ENCODE measurements around the gene FHL3. TPM values are rescaled to one million over a fixed set of nuclear protein-coding genes. Genes with fewer than 3 reads are reported as not detected.
A peak's percentile ranks its signal among the peaks of the same experiment; 100 is the strongest.

The FHL3 gene, protein sequence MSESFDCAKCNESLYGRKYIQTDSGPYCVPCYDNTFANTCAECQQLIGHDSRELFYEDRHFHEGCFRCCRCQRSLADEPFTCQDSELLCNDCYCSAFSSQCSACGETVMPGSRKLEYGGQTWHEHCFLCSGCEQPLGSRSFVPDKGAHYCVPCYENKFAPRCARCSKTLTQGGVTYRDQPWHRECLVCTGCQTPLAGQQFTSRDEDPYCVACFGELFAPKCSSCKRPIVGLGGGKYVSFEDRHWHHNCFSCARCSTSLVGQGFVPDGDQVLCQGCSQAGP
- total RNA-seq, result 1 to 10 TPM; 9.8 to 9.9 TPM

DNA sequence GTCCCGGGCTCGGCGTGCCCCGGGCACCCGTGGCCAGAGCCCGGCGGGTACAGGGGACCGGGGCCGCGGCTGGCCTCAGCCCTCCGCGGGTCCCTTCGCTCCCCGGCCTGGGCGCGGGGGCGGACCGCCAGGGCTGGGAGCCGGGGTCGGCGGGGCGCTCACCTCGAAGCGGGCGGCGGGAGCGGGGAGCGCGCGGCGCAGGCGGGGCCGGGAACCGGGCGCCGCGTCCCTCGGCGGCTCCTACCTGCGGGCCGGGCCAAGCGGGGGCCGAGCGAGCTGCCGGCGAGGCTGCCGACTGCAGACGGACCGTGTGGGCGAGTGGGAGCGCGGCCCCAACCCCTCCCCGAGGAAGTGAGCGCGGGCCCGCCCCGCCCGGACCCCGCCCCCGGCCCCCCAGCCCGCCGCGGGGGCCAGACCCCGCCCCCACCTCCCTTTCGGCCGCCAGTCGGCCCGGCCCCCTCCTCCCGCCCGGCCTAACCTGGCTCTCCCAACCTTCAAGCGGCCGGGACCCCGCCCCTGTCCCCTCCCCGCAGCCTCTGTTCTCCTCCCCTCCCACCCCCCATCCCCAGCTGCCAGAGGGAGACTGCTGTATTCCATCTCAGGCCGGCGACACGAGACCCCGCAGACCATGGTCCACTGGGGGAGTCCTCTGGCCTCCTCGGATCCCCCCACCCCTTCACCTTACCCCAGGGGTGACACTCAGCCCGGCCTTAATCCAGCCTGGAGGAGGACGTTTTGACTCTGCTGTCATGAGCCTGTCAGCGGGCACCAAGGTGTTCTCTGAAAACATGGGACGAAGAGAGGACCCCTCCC is at the start of gene FHL3:
Gene FHL3 (minus strand): TSS at position 320 of the 813 bp plus-strand sequence. CDS start 6,102 bp downstream, outside the sequence.
- H3K9me3 Mint-ChIP-seq, result no peaks in the 10 kb centered on the region
- H3K4me1 Mint-ChIP-seq, result peaks cover 54% of the 10 kb centered on the region
- H3K4me3 Mint-ChIP-seq, result peak within 1 kb of the TSS; percentile 79
- no peaks in the 10 kb centered on the region for H3K27me3 Mint-ChIP-seq
- DNase-seq, result peak; percentile 44
- CTCF ChIA-PET, result no interaction called here
- peak within 1 kb of the TSS; percentile 78 for H3K27ac Mint-ChIP-seq
- POLR2A ChIA-PET, result no interaction called here
- H3K36me3 Mint-ChIP-seq (ENCODE audit: low read depth), result peaks cover 4% of the 10 kb centered on the region

DNA sequence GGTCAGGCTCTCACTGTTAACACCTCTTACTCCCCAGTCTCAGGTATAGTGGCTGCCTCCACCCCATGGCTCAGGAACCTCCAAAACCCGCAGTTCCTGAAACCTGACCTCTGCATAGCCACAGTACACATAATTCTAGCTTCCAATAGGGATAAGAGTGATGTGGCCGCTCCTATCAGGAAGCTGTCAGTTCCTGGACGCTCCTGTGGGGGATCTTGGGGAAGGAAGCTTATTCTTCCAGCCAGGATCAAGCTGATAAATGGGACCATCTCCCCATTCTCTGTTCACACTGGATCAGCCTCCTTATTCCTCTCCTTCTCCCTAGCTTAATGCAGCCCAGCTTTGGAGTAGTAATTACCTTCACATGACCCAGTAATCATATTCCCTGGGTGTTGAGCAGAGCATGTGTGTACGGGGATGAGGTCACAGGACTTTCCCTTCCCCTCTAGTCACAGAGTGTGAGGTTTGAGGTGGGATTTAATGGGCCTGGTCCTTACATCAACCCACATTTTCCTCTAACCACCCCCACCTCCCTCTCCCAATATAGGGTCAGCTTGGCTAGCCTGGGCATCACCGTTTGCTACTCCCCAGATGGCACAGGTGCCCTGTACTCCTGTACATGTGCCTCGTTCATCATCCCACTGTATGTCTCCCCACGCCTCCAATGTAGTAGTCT is 48.2 kb upstream of the FHL3 start:
- Mint-ChIP-seq H3K4me1 (peaks cover 3% of the 10 kb centered on the region), H3K4me3 (no peak overlapping the region), H3K27ac (no peak overlapping the region), H3K9me3 (no peaks in the 10 kb centered on the region), H3K27me3 (peaks cover 8% of the 10 kb centered on the region), H3K36me3 (ENCODE audit: low read depth) (no peaks in the 10 kb centered on the region)
- ChIA-PET POLR2A (no interaction called here), CTCF (no interaction called here)
- no peak for DNase-seq

DNA sequence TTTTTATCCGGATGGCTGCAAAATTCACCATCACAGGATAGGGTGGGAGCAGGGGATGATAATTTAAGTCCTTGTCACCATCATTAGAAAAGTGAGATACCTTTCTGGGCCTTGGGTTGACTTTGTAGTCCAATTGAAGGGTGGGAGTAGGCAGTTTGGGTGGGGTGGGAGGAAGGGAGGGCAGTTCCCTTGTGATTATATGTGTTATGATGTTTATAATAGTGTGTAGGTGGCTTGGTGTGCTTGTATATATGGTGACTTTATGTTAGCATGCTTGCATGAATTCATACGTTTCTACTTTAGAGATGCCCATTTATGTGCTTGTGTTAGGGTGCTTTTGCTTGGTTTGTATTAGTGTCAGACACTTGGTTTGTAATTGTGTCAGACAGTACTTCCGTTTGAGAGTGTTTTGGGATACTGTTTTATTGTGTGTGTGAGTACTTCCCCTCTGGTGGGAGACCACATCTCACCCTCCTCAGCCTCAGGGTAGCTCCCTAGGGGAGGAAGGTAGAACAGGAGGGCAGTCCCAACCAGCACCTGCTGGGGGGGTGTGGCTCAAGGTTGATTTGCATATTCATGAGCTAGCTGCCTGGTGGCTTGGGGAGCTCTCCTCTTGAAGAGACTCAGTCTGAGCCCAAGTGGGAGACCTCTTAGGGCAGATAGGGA is 47.6 kb upstream of the FHL3 start:
- Mint-ChIP-seq H3K27ac (no peak overlapping the region), H3K9me3 (no peaks in the 10 kb centered on the region), H3K4me1 (peaks cover 3% of the 10 kb centered on the region), H3K4me3 (no peak overlapping the region), H3K27me3 (peaks cover 14% of the 10 kb centered on the region), H3K36me3 (ENCODE audit: low read depth) (no peaks in the 10 kb centered on the region)
- ChIA-PET CTCF (no interaction called here), POLR2A (no interaction called here)
- DNase-seq, result no peak

DNA sequence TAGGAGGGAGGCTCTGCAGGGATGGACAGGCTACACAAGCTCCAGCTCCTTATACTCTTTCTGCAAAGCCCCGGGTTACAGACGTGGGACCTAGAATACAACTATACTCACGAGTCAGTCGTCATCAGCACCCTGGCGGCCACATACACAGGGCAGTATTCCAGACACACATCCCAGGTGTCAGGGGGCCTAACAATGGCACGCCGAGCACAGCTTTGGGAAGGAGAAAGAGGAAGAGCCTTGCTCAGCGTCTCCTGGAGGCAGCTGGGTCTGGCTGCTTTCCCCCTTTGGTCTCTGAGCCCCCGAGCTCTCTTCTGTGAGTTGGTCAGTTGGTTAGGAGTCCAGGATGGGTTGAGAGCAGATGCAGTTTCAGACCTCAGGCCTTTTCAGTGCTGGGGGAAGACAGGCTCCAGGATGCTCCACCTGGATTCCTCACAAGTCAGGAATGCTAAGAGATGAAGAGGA is 45.8 kb upstream of the FHL3 start:
- Mint-ChIP-seq H3K9me3 (no peaks in the 10 kb centered on the region), H3K4me3 (no peak overlapping the region), H3K36me3 (ENCODE audit: low read depth) (no peaks in the 10 kb centered on the region), H3K27me3 (peaks cover 20% of the 10 kb centered on the region), H3K27ac (no peak overlapping the region), H3K4me1 (peaks cover 5% of the 10 kb centered on the region)
- no peak for DNase-seq
- POLR2A ChIA-PET, result no interaction called here
- CTCF ChIA-PET, result no interaction called here

DNA sequence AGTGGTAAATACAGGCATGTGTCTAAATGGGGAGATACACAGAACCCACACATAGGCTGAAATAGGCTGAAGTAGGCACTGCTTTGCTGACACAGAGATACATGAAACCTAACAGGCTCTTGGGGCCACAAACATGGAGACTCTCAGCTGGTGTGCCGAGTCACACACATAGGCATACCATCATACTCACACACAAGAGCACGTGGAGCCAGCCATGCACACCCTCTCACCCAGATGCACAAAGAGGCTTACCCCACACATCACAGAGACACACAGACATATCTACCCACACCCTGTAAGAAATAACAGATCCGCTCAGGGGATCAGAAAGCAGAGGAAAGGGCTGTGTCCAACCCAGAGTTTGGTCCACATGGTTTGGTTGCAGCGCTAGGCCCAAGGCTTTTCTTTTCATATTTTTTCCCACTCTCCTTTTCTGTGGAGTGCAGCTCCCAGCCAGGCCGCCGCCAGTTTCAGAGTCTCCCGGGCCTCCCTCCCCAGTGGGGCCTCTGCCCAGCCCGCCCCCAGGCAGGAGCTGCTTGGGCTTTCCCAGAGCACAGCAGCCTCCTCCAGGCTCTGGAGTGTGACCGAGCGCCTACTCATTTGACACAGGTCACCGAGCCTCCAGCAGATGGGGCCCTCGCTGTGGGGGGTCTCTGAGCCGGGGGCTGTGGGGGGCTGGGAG is 45.2 kb upstream of the FHL3 start:
- H3K4me3 Mint-ChIP-seq, result no peak overlapping the region

DNA sequence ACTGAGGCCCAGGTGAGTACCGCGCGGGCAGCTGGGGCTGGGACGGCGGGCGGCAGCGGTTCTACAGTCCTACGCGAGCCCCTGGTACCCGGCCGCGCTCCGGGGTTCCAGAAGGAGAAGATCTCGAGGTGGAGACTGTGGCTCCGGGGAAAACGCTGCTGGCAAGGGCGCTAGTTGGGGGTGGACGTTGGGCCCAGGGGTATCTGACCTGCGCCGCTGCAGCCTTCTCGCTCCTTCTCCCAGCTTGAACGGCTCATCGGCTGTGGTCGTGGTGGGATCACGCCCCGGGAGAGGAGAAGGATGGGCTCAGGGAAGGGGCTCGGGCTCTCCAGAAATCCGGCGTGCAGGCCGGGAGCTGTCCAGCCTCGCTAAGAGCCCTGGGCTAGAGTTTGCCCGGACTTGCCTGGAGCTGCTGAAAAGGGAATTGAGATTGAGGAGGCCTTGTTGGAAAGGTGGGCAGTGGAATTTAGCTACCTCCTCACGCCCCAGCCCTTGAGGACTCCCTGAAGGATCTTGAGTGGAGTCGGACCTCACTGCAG is 42.4 kb upstream of the FHL3 start:
- H3K27me3 Mint-ChIP-seq, result peaks cover 40% of the 10 kb centered on the region
- peak overlapping the region; percentile 70 for H3K4me3 Mint-ChIP-seq
- CTCF ChIA-PET, result interaction anchor here (0.5 to 1.3 kb wide), 3 partner anchors 13 to 634 kb away, joined by 3 to 4 read pairs (median 3); no protein-coding TSS in a partner anchor
- POLR2A ChIA-PET, result no interaction called here
- peak overlapping the region; percentile 46 for H3K27ac Mint-ChIP-seq
- DNase-seq, result no peak
- no peaks in the 10 kb centered on the region for H3K9me3 Mint-ChIP-seq
- H3K4me1 Mint-ChIP-seq, result peaks cover 10% of the 10 kb centered on the region
- no peaks in the 10 kb centered on the region for H3K36me3 Mint-ChIP-seq (ENCODE audit: low read depth)

More for the DNA sequence above, 45.2 kb upstream of the FHL3 start:
- Mint-ChIP-seq H3K4me1 (peaks cover 5% of the 10 kb centered on the region), H3K36me3 (ENCODE audit: low read depth) (no peaks in the 10 kb centered on the region), H3K9me3 (no peaks in the 10 kb centered on the region), H3K27ac (no peak overlapping the region), H3K27me3 (peaks cover 22% of the 10 kb centered on the region)
- ChIA-PET CTCF (no interaction called here), POLR2A (no interaction called here)
- DNase-seq, result no peak

DNA sequence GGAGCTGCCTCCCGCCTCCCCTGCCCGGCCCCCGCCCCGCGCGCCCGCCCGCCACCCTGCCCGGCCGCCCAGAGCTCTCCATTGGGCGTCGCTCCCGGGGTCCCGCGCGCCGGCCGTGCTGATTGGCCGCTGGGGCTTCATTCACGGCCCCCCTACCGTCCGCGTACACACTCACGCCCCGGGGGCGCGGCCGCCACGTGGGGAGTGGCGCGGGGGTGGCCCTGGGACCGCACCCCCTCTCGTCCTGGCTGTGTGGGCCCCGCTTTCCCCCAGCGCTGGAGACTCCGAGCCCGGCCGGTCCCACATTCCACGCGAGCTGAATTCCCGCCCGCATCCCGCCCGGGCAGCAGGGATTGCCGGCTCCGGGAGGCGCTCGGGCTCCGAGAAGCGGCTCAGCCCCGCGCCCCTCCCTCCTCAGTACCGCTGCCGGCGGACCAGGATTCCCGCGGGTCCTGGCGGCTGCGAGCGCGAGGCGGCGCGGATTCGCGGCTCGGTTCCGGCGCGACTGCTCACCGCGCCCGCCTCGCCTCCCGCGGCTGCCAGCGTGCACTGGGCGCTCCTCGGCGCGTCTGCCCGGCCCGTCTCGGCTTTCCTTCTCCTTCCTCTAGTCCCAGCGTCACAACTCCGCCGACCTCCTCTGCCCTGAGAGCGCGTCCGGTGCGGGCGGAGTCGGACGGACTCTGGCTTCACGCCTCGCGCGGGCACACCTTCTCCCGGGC is 41.7 kb upstream of the FHL3 start:
- Mint-ChIP-seq H3K4me1 (peaks cover 7% of the 10 kb centered on the region), H3K36me3 (ENCODE audit: low read depth) (no peaks in the 10 kb centered on the region), H3K9me3 (no peaks in the 10 kb centered on the region), H3K4me3 (peak overlapping the region; percentile 70), H3K27me3 (peaks cover 44% of the 10 kb centered on the region), H3K27ac (peak overlapping the region; percentile 46)
- peak; percentile 62 for DNase-seq
- CTCF ChIA-PET, result no interaction called here
- POLR2A ChIA-PET, result interaction anchor here (0.6 kb wide), 1 partner anchor 981 kb away, joined by 5 read pairs; no protein-coding TSS in a partner anchor

DNA sequence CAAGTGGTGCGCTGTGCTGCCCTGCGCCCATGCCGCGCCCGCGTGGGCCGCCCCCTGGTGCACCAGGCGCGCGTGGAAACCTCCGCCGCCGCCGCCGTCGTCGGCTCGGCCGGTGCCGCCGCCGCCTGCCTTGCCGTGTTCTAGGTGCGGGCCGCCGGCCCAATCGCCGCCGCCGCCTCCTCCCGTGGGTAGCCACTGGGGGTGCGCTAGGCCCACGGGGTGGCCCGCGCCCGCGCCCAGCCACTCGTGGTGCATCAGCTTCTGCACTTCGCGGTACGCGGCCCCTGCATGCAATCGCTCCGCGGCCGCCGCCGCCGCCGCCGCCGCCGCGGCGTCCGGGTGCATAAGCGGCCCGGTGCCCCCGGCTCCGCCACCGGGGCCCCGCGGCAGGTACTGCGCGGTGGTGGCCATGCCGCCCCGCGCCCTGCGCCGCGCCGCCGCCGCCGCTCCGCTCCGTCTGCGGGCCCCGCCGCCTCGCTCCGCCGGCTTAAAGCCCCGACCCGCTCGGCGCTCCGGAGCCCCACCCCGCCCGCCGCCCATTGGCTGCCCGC is 41.1 kb upstream of the FHL3 start, which contains the start of gene POU3F1:
Gene POU3F1 (minus strand): TSS at position 461 of the 551 bp plus-strand sequence. CDS start 50 bp downstream, at position 411.
- DNase-seq, result no peak
- POLR2A ChIA-PET, result interaction anchor here (0.6 kb wide), 1 partner anchor 981 kb away, joined by 5 read pairs; no protein-coding TSS in a partner anchor
- Mint-ChIP-seq H3K9me3 (no peaks in the 10 kb centered on the region), H3K36me3 (ENCODE audit: low read depth) (no peaks in the 10 kb centered on the region), H3K4me3 (peak within 1 kb of the TSS; percentile 70), H3K4me1 (peaks cover 7% of the 10 kb centered on the region), H3K27me3 (peaks cover 50% of the 10 kb centered on the region), H3K27ac (peak within 1 kb of the TSS; percentile 46)
- CTCF ChIA-PET, result no interaction called here

DNA sequence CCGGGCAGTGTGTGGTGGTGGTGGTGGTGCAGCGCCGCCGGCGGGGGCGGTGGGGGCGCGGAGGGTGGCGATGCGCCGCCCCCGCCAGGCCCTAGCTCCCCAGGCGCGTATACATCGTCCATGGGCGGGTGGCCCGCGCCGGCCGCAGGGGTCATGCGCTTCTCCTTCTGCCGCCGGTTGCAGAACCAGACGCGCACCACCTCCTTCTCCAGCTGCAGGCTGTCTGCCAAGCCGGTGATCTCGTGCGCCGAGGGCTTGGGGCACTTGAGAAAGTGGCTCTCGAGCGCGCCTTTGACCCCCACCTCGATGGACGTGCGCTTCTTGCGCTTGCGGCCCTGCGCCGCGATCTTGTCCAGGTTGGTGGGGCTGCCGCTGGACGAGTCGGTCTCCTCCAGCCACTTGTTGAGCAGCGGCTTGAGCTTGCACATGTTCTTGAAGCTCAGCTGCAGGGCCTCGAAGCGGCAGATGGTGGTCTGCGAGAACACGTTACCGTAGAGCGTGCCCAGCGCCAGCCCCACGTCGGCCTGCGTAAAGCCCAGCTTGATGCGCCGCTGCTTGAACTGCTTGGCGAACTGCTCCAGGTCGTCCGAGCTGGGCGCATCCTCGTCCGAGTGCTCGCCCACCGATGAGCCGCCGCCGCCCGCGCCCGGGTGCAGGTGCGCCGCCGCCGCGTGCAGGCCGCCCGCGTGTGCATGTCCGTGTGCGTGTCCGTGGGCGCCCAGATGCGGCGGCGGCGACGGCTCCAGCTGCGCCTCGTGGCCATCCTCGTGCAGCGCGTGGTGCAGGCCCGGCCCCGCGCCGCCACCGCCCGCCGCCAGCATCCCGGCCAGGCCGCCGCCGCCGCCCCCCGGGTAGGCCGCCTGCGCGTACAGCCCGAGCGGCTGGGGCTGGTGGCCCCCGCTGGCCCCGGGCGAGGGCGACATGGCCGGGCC is 40.4 kb upstream of the FHL3 start:
- no peaks in the 10 kb centered on the region for H3K36me3 Mint-ChIP-seq (ENCODE audit: low read depth)
- DNase-seq, result no peak
- H3K27ac Mint-ChIP-seq, result no peak overlapping the region
- H3K4me3 Mint-ChIP-seq, result no peak overlapping the region
- peaks cover 56% of the 10 kb centered on the region for H3K27me3 Mint-ChIP-seq
- ChIA-PET CTCF (no interaction called here), POLR2A (no interaction called here)
- H3K9me3 Mint-ChIP-seq, result no peaks in the 10 kb centered on the region
- peaks cover 7% of the 10 kb centered on the region for H3K4me1 Mint-ChIP-seq

DNA sequence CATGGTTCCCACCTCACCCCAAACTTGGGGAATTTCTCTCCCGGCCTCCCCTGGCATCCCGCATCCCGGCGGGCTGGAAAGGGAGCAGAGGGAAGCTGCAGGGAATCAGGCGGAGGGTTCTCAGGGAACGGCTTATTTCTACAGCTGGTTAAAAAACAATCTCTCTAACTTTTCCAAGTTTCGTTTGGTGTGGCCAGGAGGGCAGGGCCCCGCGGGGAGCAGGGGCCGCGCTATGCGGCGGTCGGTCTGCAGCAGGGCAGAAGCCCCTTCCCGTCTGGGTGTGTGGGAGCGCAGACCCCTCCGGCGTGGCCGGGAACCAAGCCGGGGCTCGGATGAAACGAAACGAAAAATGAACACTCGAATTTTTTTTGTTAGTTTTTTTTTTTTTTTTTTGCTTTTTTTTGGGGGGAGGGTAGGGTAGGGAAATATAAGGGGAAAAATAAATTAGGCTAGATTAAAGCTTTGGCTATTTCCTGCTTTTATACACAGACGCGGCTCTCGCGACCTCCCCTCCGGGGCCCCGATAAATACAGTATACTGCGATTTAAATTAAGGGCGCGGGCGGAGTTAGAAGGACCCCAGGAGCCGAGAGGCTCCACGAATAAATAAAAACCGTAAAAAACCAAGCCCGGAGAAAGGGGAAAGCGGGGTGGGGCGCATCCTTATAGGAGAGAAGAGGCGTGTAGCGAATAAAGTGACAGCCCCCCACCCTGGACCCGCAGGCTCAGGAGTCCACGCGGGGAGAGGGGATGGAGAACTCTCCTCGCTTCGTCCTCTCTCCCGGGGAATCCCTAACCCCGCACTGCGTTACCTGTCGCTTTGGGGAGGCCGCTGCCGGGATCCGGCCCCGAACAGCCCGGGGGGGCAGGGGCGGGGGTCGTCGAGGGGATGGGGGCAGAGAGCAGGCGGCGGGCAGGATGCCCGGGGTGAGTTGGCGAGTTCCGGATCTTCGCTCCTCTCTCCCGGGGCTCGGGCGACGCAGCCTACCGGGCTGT is 39.2 kb upstream of the FHL3 start:
- Mint-ChIP-seq H3K27ac (no peak overlapping the region), H3K4me1 (peaks cover 7% of the 10 kb centered on the region), H3K27me3 (peaks cover 63% of the 10 kb centered on the region), H3K4me3 (peak overlapping the region; percentile 48), H3K9me3 (no peaks in the 10 kb centered on the region), H3K36me3 (ENCODE audit: low read depth) (no peaks in the 10 kb centered on the region)
- no peak for DNase-seq
- CTCF ChIA-PET, result interaction anchor here (0.7 kb wide), 1 partner anchor 579 kb away, joined by 3 read pairs; no protein-coding TSS in a partner anchor
- POLR2A ChIA-PET, result no interaction called here

Measured in activated CD4-positive, alpha-beta T cell treated with anti-CD3 and anti-CD28 coated beads, Interleukin-2, amount 10 ng/mL, durations not matched to agents 7 days and 5 days (primary cell).